ENCODE data around the gene USP53. TPM values are rescaled to one million over a fixed set of nuclear protein-coding genes. Genes with fewer than 3 reads are reported as not detected.

USP53 gene
- total RNA-seq, 1 donor from 2014 or later: 3.3 TPM

GRCh38 chr4:119303587-119304305 is 91.2 kb downstream of the USP53 start:
- Mint-ChIP-seq H3K27me3 (ENCODE audit: unreplicated experiment) (no peaks in the 10 kb centered on the region), H3K36me3 (ENCODE audit: unreplicated experiment) (no peaks in the 10 kb centered on the region), H3K27ac (ENCODE audit: unreplicated experiment) (no peak overlapping the region), H3K9me3 (ENCODE audit: unreplicated experiment) (peaks cover 6% of the 10 kb centered on the region), H3K4me3 (ENCODE audit: unreplicated experiment) (no peak overlapping the region), H3K4me1 (ENCODE audit: low read depth, unreplicated experiment) (peaks cover 6% of the 10 kb centered on the region)
- DNase-seq: no peak
- no peak for TF ChIP-seq CTCF (IDR thresholded peaks at IDR 0.05; ENCODE audit: partially characterized antibody, unreplicated experiment)

GRCh38 chr4:119304431-119304830 is 91.9 kb downstream of the USP53 start:
- H3K27me3 Mint-ChIP-seq (ENCODE audit: unreplicated experiment): no peaks in the 10 kb centered on the region
- peaks cover 6% of the 10 kb centered on the region for H3K9me3 Mint-ChIP-seq (ENCODE audit: unreplicated experiment)
- no peak for TF ChIP-seq CTCF (IDR thresholded peaks at IDR 0.05; ENCODE audit: partially characterized antibody, unreplicated experiment)
- H3K4me1 Mint-ChIP-seq (ENCODE audit: low read depth, unreplicated experiment): peaks cover 2% of the 10 kb centered on the region
- H3K27ac Mint-ChIP-seq (ENCODE audit: unreplicated experiment): no peak overlapping the region
- no peak overlapping the region for H3K4me3 Mint-ChIP-seq (ENCODE audit: unreplicated experiment)
- H3K36me3 Mint-ChIP-seq (ENCODE audit: unreplicated experiment): no peaks in the 10 kb centered on the region
- DNase-seq: no peak

GRCh38 chr4:119307606-119308005 is 95.1 kb downstream of the USP53 start:
- H3K4me3 Mint-ChIP-seq (ENCODE audit: unreplicated experiment): no peak overlapping the region
- no peaks in the 10 kb centered on the region for H3K36me3 Mint-ChIP-seq (ENCODE audit: unreplicated experiment)
- no peak for DNase-seq
- H3K9me3 Mint-ChIP-seq (ENCODE audit: unreplicated experiment): peaks cover 1% of the 10 kb centered on the region
- H3K27me3 Mint-ChIP-seq (ENCODE audit: unreplicated experiment): no peaks in the 10 kb centered on the region
- no peaks in the 10 kb centered on the region for H3K4me1 Mint-ChIP-seq (ENCODE audit: low read depth, unreplicated experiment)
- H3K27ac Mint-ChIP-seq (ENCODE audit: unreplicated experiment): no peak overlapping the region
- TF ChIP-seq CTCF (IDR thresholded peaks at IDR 0.05; ENCODE audit: partially characterized antibody, unreplicated experiment): no peak

- Mint-ChIP-seq H3K27ac (ENCODE audit: unreplicated experiment) (no peak overlapping the region), H3K27me3 (ENCODE audit: unreplicated experiment) (peaks cover 2% of the 10 kb centered on the region), H3K36me3 (ENCODE audit: unreplicated experiment) (no peaks in the 10 kb centered on the region), H3K9me3 (ENCODE audit: unreplicated experiment) (peaks cover 1% of the 10 kb centered on the region), H3K4me1 (ENCODE audit: low read depth, unreplicated experiment) (no peaks in the 10 kb centered on the region), H3K4me3 (ENCODE audit: unreplicated experiment) (no peak overlapping the region)
- no peak for DNase-seq
- no peak for TF ChIP-seq CTCF (IDR thresholded peaks at IDR 0.05; ENCODE audit: partially characterized antibody, unreplicated experiment)
Measured at GRCh38 chr4:119310826-119311225, 98.3 kb downstream of the USP53 start.

GRCh38 chr4:119313237-119313636 is 100.7 kb downstream of the USP53 start:
- Mint-ChIP-seq H3K36me3 (ENCODE audit: unreplicated experiment) (no peaks in the 10 kb centered on the region), H3K27me3 (ENCODE audit: unreplicated experiment) (peaks cover 2% of the 10 kb centered on the region), H3K4me1 (ENCODE audit: low read depth, unreplicated experiment) (no peaks in the 10 kb centered on the region), H3K27ac (ENCODE audit: unreplicated experiment) (no peak overlapping the region), H3K4me3 (ENCODE audit: unreplicated experiment) (no peak overlapping the region), H3K9me3 (ENCODE audit: unreplicated experiment) (no peaks in the 10 kb centered on the region)
- no peak for DNase-seq
- TF ChIP-seq CTCF (IDR thresholded peaks at IDR 0.05; ENCODE audit: partially characterized antibody, unreplicated experiment): no peak

Measured in glutamatergic neuron (in vitro differentiated cells).